GM12878 (cell line): ENCODE results near the gene YWHAG. TPM values are rescaled to one million over a fixed set of nuclear protein-coding genes. Genes with fewer than 3 reads are reported as not detected.

Experiments used
- ASH2L ChIP-seq: fragments of 300-600, 200-600 bp; sonication (generic); IDR thresholded peaks from 2 replicates; pipeline ENCODE4 v1.6.1; 2017; ENCODE audit warnings: low read depth, mild to moderate bottlenecking, borderline replicate concordance
- BMI1 ChIP-seq: fragments of 450-650 bp; IDR thresholded peaks from 2 replicates; pipeline ENCODE4 v1.6.1; 2016; ENCODE audit warnings: mild to moderate bottlenecking, moderate library complexity, borderline replicate concordance
- EGR1 ChIP-seq, 2 experiments: IDR thresholded peaks; 1 replicate in 1 of 2; 2 replicates in 1 of 2; pipeline ENCODE4 v1.6.1; 2011 to 2012; ENCODE audit warnings: low read depth in 2 of 2, low read length in 2 of 2, borderline replicate concordance in 1 of 2, mild to moderate bottlenecking in 1 of 2, moderate library complexity in 1 of 2
- FOXM1 ChIP-seq: IDR thresholded peaks from 2 replicates; pipeline ENCODE4 v1.6.1; 2012; ENCODE audit warnings: low read depth, mild to moderate bottlenecking, inconsistent platforms, low read length, moderate library complexity
- HDGF ChIP-seq: fragments of 450-650 bp; IDR thresholded peaks from 2 replicates; pipeline ENCODE4 v1.6.1; 2016; ENCODE audit warnings: antibody characterized with exemption
- LARP7 ChIP-seq: fragments of 450-650 bp; IDR thresholded peaks from 2 replicates; pipeline ENCODE4 v1.6.1; 2017; ENCODE audit warnings: mild to moderate bottlenecking
- PML ChIP-seq: IDR thresholded peaks from 2 replicates; pipeline ENCODE4 v1.6.1; 2012; ENCODE audit warnings: low read length, inconsistent platforms
- POLR2AphosphoS5 ChIP-seq: IDR thresholded peaks from 2 replicates; pipeline ENCODE4 v1.6.1; 2011; ENCODE audit warnings: mild to moderate bottlenecking, low read length, inconsistent platforms
- POU2F2 ChIP-seq: IDR thresholded peaks from 3 replicates; pipeline ENCODE4 v1.6.1; 2011; ENCODE audit warnings: low read depth, mild to moderate bottlenecking, low read length, borderline replicate concordance
- RCOR1 ChIP-seq: conservative IDR thresholded peaks from 2 replicates; pipeline ENCODE4 v1.6.1; 2012; ENCODE audit warnings: low read depth, low read length, improper control_type of control experiment
- RELA ChIP-seq: fragments of 450-650 bp; IDR thresholded peaks from 2 replicates; pipeline ENCODE4 v1.8.0; 2014; ENCODE audit warnings: borderline replicate concordance; ENCODE audit not compliant: partially characterized antibody
- SRF ChIP-seq, 2 experiments: IDR thresholded peaks; 2 replicates each; pipeline ENCODE4 v1.6.1; 2011; ENCODE audit warnings: low read depth in 2 of 2, low read length in 2 of 2, mild to moderate bottlenecking in 1 of 2, moderate library complexity in 1 of 2
- SUZ12 ChIP-seq: fragments of 200-600 bp; sonication (generic); IDR thresholded peaks from one replicate; pipeline ENCODE4 v1.6.1; 2018; ENCODE audit warnings: antibody characterized with exemption, mild to moderate bottlenecking; ENCODE audit not compliant: unreplicated experiment
- WRNIP1 ChIP-seq: IDR thresholded peaks from 2 replicates; pipeline ENCODE4 v1.6.1; 2011; ENCODE audit warnings: low read depth, low read length, improper control_type of control experiment, borderline replicate concordance
- polyA plus RNA-seq, 11 experiments: library from polyadenylated mRNA; depleted of rRNA in 4 of 11; unstranded in 6 of 11; stranded (reverse) in 5 of 11; fragments of >200 nt; fragmentation: Nextera tagmentation in 4 of 11; fragmentation: Illumina TruSeq in 1 of 11; extraction: Ambion mirVana in 4 of 11; extraction: Trizol in 1 of 11; gene quantifications; 1 replicate in 1 of 11; 2 replicates in 10 of 11; pipeline versions ENCODE4 v1.2.1 to v1.2.3, GENCODE V29; 2011 to 2016; ENCODE audit warnings: inconsistent platforms in 2 of 11, missing spikeins in 2 of 11, low read depth in 1 of 11
- total RNA-seq, 4 experiments: library from RNA; depleted of rRNA in 3 of 4; stranded (reverse); fragments of >200 nt in 3 of 4; fragmentation: Illumina TruSeq in 1 of 4; extraction: Trizol in 1 of 4; gene quantifications; 2 replicates each; pipeline versions ENCODE4 v1.2.1 to v1.2.3, GENCODE V29; 2013 to 2021
- TF ChIP-seq, protein P1 (sequence below): fragments of 450-650 bp; formaldehyde crosslinking; IDR thresholded peaks from 2 replicates; pipeline ENCODE4 v1.4.0; 2020; ENCODE audit warnings: mild to moderate bottlenecking, moderate library complexity
- TF ChIP-seq, protein P2 (sequence below): fragments of 450-650 bp; formaldehyde crosslinking; IDR thresholded peaks from 2 replicates; pipeline ENCODE4 v1.4.0; 2022; ENCODE audit warnings: mild to moderate bottlenecking, moderate library complexity
- TF ChIP-seq, protein P3 (sequence below): fragments of 450-650 bp; IDR thresholded peaks from 2 replicates; pipeline ENCODE4 v1.6.1; 2017; ENCODE audit warnings: mild to moderate bottlenecking

YWHAG gene
- total and polyA plus RNA-seq, 10 of the 15 experiments (the other 5 are each of a cell fraction or from before 2014, with no cell fraction given): 20.2 to 157 (median 41.3) TPM

DNA sequence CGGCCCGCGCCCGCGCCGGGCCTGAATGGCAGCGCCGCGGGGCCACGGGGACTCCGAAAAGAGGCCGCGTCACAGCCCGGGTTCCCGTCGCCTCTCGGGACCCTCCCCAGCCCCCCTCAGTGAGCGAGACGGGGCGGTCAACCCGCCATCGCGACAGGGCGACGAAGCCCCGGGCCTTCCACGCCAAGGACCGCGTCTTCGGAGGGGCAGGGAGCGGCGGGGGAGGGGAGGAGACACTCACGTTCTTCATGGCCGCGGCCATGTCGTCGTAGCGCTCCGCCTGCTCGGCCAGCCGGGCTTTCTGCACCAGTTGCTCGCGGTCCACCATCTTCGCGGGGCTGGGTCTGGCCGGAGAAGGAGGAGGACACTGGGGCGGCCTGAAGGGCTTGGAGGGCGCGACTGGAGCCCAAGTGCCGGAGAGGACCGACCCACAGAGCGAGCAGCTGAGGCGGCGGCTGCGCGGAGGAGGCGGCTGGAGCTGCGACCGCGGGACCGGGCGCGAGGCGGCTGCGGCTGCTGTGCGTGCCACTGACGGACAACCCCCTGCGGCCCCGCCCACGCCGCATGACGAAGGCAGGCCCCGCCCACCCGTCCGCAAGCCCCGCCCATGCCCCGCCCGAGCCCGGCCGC is at the start of gene YWHAG (continued):
- TF ChIP-seq, protein P1, sequence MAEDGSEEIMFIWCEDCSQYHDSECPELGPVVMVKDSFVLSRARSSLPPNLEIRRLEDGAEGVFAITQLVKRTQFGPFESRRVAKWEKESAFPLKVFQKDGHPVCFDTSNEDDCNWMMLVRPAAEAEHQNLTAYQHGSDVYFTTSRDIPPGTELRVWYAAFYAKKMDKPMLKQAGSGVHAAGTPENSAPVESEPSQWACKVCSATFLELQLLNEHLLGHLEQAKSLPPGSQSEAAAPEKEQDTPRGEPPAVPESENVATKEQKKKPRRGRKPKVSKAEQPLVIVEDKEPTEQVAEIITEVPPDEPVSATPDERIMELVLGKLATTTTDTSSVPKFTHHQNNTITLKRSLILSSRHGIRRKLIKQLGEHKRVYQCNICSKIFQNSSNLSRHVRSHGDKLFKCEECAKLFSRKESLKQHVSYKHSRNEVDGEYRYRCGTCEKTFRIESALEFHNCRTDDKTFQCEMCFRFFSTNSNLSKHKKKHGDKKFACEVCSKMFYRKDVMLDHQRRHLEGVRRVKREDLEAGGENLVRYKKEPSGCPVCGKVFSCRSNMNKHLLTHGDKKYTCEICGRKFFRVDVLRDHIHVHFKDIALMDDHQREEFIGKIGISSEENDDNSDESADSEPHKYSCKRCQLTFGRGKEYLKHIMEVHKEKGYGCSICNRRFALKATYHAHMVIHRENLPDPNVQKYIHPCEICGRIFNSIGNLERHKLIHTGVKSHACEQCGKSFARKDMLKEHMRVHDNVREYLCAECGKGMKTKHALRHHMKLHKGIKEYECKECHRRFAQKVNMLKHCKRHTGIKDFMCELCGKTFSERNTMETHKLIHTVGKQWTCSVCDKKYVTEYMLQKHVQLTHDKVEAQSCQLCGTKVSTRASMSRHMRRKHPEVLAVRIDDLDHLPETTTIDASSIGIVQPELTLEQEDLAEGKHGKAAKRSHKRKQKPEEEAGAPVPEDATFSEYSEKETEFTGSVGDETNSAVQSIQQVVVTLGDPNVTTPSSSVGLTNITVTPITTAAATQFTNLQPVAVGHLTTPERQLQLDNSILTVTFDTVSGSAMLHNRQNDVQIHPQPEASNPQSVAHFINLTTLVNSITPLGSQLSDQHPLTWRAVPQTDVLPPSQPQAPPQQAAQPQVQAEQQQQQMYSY (CRISPR knock-in tag): no peak
- TF ChIP-seq SRF (IDR thresholded peaks at IDR 0.05; ENCODE audit: low read depth in 2 of 2, low read length in 2 of 2) (0 out of 4 replicates have a peak, but pooled peaks of 1 of the 2 experiments have one; percentile 2), LARP7 (peak; percentile 89), POLR2AphosphoS5 (peak; percentile 97), SUZ12 (no peak), RELA (no peak), EGR1 (IDR thresholded peaks at IDR 0.05; ENCODE audit: borderline replicate concordance in 1 of 2, low read depth in 2 of 2, low read length in 2 of 2) (peak; percentile 6 to 90), PML (no peak), RCOR1 (no peak), POU2F2 (peak; percentile 87), HDGF (no peak), ASH2L (no peak), FOXM1 (no peak), WRNIP1 (no peak), BMI1 (no peak)
- TF ChIP-seq, protein P2, sequence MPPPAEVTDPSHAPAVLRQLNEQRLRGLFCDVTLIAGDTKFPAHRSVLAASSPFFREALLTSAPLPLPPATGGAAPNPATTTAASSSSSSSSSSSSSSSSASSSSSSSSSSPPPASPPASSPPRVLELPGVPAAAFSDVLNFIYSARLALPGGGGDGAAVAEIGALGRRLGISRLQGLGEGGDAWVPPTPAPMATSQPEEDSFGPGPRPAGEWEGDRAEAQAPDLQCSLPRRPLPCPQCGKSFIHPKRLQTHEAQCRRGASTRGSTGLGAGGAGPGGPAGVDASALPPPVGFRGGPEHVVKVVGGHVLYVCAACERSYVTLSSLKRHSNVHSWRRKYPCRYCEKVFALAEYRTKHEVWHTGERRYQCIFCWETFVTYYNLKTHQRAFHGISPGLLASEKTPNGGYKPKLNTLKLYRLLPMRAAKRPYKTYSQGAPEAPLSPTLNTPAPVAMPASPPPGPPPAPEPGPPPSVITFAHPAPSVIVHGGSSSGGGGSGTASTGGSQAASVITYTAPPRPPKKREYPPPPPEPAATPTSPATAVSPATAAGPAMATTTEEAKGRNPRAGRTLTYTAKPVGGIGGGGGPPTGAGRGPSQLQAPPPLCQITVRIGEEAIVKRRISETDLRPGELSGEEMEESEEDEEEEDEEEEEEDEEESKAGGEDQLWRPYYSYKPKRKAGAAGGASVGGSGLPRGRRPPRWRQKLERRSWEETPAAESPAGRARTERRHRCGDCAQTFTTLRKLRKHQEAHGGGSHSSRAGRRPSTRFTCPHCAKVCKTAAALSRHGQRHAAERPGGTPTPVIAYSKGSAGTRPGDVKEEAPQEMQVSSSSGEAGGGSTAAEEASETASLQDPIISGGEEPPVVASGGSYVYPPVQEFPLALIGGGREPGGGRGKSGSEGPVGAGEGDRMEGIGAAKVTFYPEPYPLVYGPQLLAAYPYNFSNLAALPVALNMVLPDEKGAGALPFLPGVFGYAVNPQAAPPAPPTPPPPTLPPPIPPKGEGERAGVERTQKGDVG (CRISPR knock-in tag): no peak
- TF ChIP-seq, protein P3, sequence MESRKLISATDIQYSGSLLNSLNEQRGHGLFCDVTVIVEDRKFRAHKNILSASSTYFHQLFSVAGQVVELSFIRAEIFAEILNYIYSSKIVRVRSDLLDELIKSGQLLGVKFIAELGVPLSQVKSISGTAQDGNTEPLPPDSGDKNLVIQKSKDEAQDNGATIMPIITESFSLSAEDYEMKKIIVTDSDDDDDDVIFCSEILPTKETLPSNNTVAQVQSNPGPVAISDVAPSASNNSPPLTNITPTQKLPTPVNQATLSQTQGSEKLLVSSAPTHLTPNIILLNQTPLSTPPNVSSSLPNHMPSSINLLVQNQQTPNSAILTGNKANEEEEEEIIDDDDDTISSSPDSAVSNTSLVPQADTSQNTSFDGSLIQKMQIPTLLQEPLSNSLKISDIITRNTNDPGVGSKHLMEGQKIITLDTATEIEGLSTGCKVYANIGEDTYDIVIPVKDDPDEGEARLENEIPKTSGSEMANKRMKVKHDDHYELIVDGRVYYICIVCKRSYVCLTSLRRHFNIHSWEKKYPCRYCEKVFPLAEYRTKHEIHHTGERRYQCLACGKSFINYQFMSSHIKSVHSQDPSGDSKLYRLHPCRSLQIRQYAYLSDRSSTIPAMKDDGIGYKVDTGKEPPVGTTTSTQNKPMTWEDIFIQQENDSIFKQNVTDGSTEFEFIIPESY: no peak
